H1 (cell line): ENCODE data around the gene ZNF182. TPM values are rescaled to one million over a fixed set of nuclear protein-coding genes. Genes with fewer than 3 reads are reported as not detected.
"Not testable (repeated sequence)": the region's sequence is repeated elsewhere in the genome, so short reads cannot be mapped to it uniquely, and the experiment has no call there.

Experiments used
- CTCF ChIA-PET: fragments of 300-600 bp; sonication (Branson Sonifier 250); formaldehyde crosslinking; loops from one replicate; lab custom pipeline; 2021; ENCODE audit not compliant: partially characterized antibody; lab: Charles Lee
- POLR2A ChIA-PET: fragments of 300-600 bp; sonication (Branson Sonifier 250); formaldehyde crosslinking; loops from one replicate; lab custom pipeline; 2021; ENCODE audit warnings: inconsistent platforms; ENCODE audit not compliant: partially characterized antibody; lab: Charles Lee
- DNase-seq, 2 experiments: peaks; one replicate each; pipeline versions ENCODE4 v3.0.0 to v3.0.0-alpha.2; 2010 to 2022; ENCODE audit warnings: low spot score in 2 of 2, low read depth in 1 of 2, mixed read lengths in 1 of 2
- FAIRE-seq: peaks from 2 replicates; lab custom pipeline; 2011; peaks lifted over from hg19 to GRCh38; lab: Jason Lieb, UNC
- H2AFZ ChIP-seq: 2 replicates; pipeline ENCODE4 v1.8.1; 2012; ENCODE audit warnings: low read length, inconsistent platforms
- H2AK5ac ChIP-seq: 2 replicates; pipeline ENCODE4 v1.6.1; 2013; ENCODE audit warnings: low read depth, low read length
- H2BK120ac ChIP-seq: replicated peaks from 2 replicates; pipeline ENCODE3; 2013; ENCODE audit warnings: low read depth, low read length, inconsistent platforms
- H2BK12ac ChIP-seq: 2 replicates; pipeline ENCODE4 v1.6.1; 2013; ENCODE audit warnings: low read depth, low read length
- H2BK15ac ChIP-seq: 2 replicates; pipeline ENCODE4 v1.6.1; 2013; ENCODE audit warnings: low read length
- H2BK20ac ChIP-seq: 2 replicates; pipeline ENCODE4 v1.6.1; 2013; ENCODE audit warnings: low read length
- H2BK5ac ChIP-seq: 2 replicates; pipeline ENCODE4 v1.6.1; 2013; ENCODE audit warnings: low read depth, low read length
- H3K14ac ChIP-seq: 2 replicates; pipeline ENCODE4 v1.6.1; 2013; ENCODE audit warnings: inconsistent platforms; ENCODE audit not compliant: insufficient read length
- H3K18ac ChIP-seq: 2 replicates; pipeline ENCODE4 v1.6.1; 2013; ENCODE audit warnings: low read length; ENCODE audit errors: extremely low read depth
- H3K23ac ChIP-seq: 2 replicates; pipeline ENCODE4 v1.6.1; 2013; ENCODE audit warnings: inconsistent platforms; ENCODE audit not compliant: insufficient read length
- H3K23me2 ChIP-seq: 2 replicates; pipeline ENCODE4 v1.6.1; 2013; ENCODE audit warnings: low read depth, low read length
- H3K27ac ChIP-seq: 2 replicates; pipeline ENCODE4 v1.6.1; 2011; ENCODE audit warnings: low read depth, low read length, inconsistent platforms
- H3K27me3 ChIP-seq, 4 experiments: replicated peaks in 1 of 4; 1 replicate in 1 of 4; 2 replicates in 3 of 4; pipeline versions ENCODE4 v1.6.1 to v1.8.1; 2011 to 2013; ENCODE audit warnings: low read length in 3 of 4, mild to moderate bottlenecking in 3 of 4, inconsistent platforms in 2 of 4, mixed read lengths in 2 of 4, moderate library complexity in 1 of 4; ENCODE audit not compliant: control insufficient read depth in 3 of 4, insufficient read depth in 3 of 4; ENCODE audit errors: extremely low read depth in 1 of 4
- H3K36me3 ChIP-seq, 4 experiments: 2 replicates each; pipeline versions ENCODE4 v1.6.1 to v1.8.1; 2011 to 2013; ENCODE audit warnings: mild to moderate bottlenecking in 4 of 4, low read length in 3 of 4, moderate library complexity in 2 of 4, control low read depth in 1 of 4, inconsistent platforms in 1 of 4; ENCODE audit not compliant: insufficient read depth in 4 of 4, control insufficient read depth in 2 of 4
- H3K4ac ChIP-seq: replicated peaks from 2 replicates; pipeline ENCODE3; 2013; ENCODE audit warnings: low read length, low read depth, mixed read lengths, inconsistent platforms; ENCODE audit not compliant: insufficient read length
- H3K4me1 ChIP-seq, 4 experiments: replicated peaks in 1 of 4; 1 replicate in 1 of 4; 2 replicates in 3 of 4; pipeline versions ENCODE4 v1.6.1 to v1.8.1; 2011 to 2013; ENCODE audit warnings: low read length in 3 of 4, inconsistent platforms in 2 of 4, mixed read lengths in 1 of 4; ENCODE audit not compliant: insufficient read depth in 4 of 4, control insufficient read depth in 3 of 4
- H3K4me2 ChIP-seq, 2 experiments: 2 replicates each; pipeline versions ENCODE4 v1.6.1 to v1.8.1; 2011 to 2013; ENCODE audit warnings: low read depth in 2 of 2, low read length in 2 of 2, control low read depth in 1 of 2, inconsistent platforms in 1 of 2, mild to moderate bottlenecking in 1 of 2; ENCODE audit not compliant: insufficient read depth in 1 of 2
- H3K4me3 ChIP-seq, 4 experiments: fragments of 200-600, 300-600 bp in 1 of 4; sonication (generic), shearing (Covaris generic), sonication (Bioruptor Twin) in 1 of 4; 2 replicates each; pipeline versions ENCODE4 v1.5.1 to v1.8.1; 2011 to 2016; ENCODE audit warnings: low read length in 4 of 4, low read depth in 3 of 4, control low read depth in 2 of 4, inconsistent platforms in 2 of 4, mild to moderate bottlenecking in 2 of 4, mixed read lengths in 1 of 4, moderate library complexity in 1 of 4; ENCODE audit not compliant: insufficient read depth in 2 of 4; ENCODE audit errors: extremely low read depth in 1 of 4
- H3K56ac ChIP-seq: replicated peaks from 2 replicates; pipeline ENCODE3; 2013; ENCODE audit warnings: low read depth, mild to moderate bottlenecking, mixed read lengths, low read length, inconsistent platforms; ENCODE audit not compliant: insufficient read length
- H3K79me1 ChIP-seq: 2 replicates; pipeline ENCODE4 v1.6.1; 2013; ENCODE audit warnings: low read depth, low read length, control low read depth
- H3K79me2 ChIP-seq, 2 experiments: 2 replicates each; pipeline versions ENCODE4 v1.6.1 to v1.8.1; 2012 to 2013; ENCODE audit warnings: low read length in 2 of 2, mild to moderate bottlenecking in 2 of 2, inconsistent platforms in 1 of 2; ENCODE audit not compliant: insufficient read depth in 2 of 2, control insufficient read depth in 1 of 2
- H3K9ac ChIP-seq, 4 experiments: replicated peaks in 1 of 4; 1 replicate in 1 of 4; 2 replicates in 3 of 4; pipeline versions ENCODE4 v1.6.1 to v1.8.1; 2011 to 2013; ENCODE audit warnings: low read depth in 3 of 4, low read length in 3 of 4, control low read depth in 2 of 4, mild to moderate bottlenecking in 2 of 4, moderate library complexity in 2 of 4, inconsistent platforms in 1 of 4; ENCODE audit errors: extremely low read depth in 1 of 4
- H3K9me3 ChIP-seq, 2 experiments: 2 replicates each; pipeline versions ENCODE4 v1.6.1 to v1.8.1; 2012 to 2013; ENCODE audit warnings: mild to moderate bottlenecking in 2 of 2, moderate library complexity in 2 of 2, control low read depth in 1 of 2, inconsistent platforms in 1 of 2, low read depth in 1 of 2, low read length in 1 of 2, mixed read lengths in 1 of 2; ENCODE audit not compliant: insufficient read depth in 2 of 2
- H4K20me1 ChIP-seq, 2 experiments: replicated peaks in 1 of 2; 2 replicates each; pipeline versions ENCODE3 to v1.8.1; 2011 to 2013; ENCODE audit warnings: inconsistent platforms in 2 of 2, low read length in 2 of 2, mild to moderate bottlenecking in 1 of 2; ENCODE audit not compliant: insufficient read depth in 2 of 2, control insufficient read depth in 1 of 2
- H4K5ac ChIP-seq: 2 replicates; pipeline ENCODE4 v1.6.1; 2013; ENCODE audit warnings: low read length, low read depth, mixed read lengths, inconsistent platforms; ENCODE audit not compliant: insufficient read length
- H4K8ac ChIP-seq: 2 replicates; pipeline ENCODE4 v1.8.0; 2013; ENCODE audit warnings: mild to moderate bottlenecking, moderate library complexity, low read length, inconsistent platforms; ENCODE audit not compliant: insufficient read depth; ENCODE audit errors: extremely low read depth
- H4K91ac ChIP-seq: replicated peaks from 2 replicates; pipeline ENCODE3; 2013; ENCODE audit warnings: low read length, mixed read lengths, inconsistent platforms; ENCODE audit not compliant: insufficient read length
- WGBS, 2 experiments: shearing (Covaris generic) in 1 of 2; methylation state at CpG; one replicate each; pipeline versions ENCODE4 v1.1.6 to v1.1.7; 2013 to 2015; ENCODE audit warnings: low lambda C conversion rate in 2 of 2, mixed read lengths in 2 of 2, inconsistent platforms in 1 of 2, low coverage in 1 of 2, missing lambda C conversion rate in 1 of 2; ENCODE audit not compliant: insufficient replicate concordance in 2 of 2, insufficient coverage in 1 of 2, insufficient read length in 1 of 2; ENCODE audit errors: extremely low coverage in 1 of 2, missing lambda C conversion rate in 1 of 2; 5-methylcytosine and 5-hydroxymethylcytosine counted together
- polyA plus RNA-seq, 7 experiments: library from polyadenylated mRNA; depleted of rRNA in 3 of 7; stranded (reverse) in 5 of 7; unstranded in 2 of 7; fragments of >200 nt in 5 of 7; fragments of 200-250 nt in 2 of 7; gene quantifications; 1 replicate in 5 of 7; 2 replicates in 1 of 7; 4 replicates in 1 of 7; pipeline versions ENCODE4 v1.2.1 to v1.2.3, GENCODE V29; 2011 to 2013; ENCODE audit warnings: missing spikeins in 2 of 7, mixed read lengths in 2 of 7
- total RNA-seq: library from RNA; stranded (reverse); fragmentation: NEBNext Ultra II Directional; extraction: Animal tissue kit (Norgen Biotek cat#: 25700); gene quantifications from 2 replicates; pipeline ENCODE4 v1.2.1, GENCODE V29; 2021
- TF ChIP-seq, protein P1 (sequence below): IDR thresholded peaks from 2 replicates; pipeline ENCODE4 v1.6.1; 2012; ENCODE audit warnings: inconsistent platforms

The ZNF182 gene
- total and polyA plus RNA-seq, 2 of the 8 experiments (the other 6 are each of a cell fraction or from before 2014, with no cell fraction given), result 1.3 to 8.2 TPM

DNA sequence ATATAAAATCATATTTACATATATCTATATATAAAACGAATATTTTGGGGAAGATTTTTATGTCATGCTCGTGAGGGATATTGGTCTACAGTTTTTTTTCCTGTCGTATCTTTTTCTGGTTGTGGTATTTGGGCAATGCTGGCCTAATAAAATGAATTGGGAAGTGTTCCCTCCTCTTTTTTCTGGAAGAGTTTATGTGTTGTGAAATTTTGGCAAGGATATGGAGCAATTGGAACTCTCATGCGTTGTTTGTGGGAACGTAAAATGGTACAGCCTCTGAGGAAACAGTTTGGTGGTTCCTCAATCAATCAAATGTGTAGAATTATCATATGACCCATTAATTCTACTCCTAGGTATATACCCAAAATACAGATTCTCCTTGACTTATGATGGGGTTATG is 69.8 kb downstream of the ZNF182 start:
- Histone ChIP-seq H3K4me1 (no peaks in the 10 kb centered on the region), H3K9me3 (no peaks in the 10 kb centered on the region), H3K4ac (no peak overlapping the region), H4K5ac (no peak overlapping the region), H2BK120ac (no peak overlapping the region), H2BK15ac (no peak overlapping the region), H4K8ac (no peak overlapping the region), H4K91ac (no peak overlapping the region), H3K4me2 (no peak overlapping the region), H3K79me2 (no peaks in the 10 kb centered on the region), H3K23me2 (no peaks in the 10 kb centered on the region), H3K79me1 (no peaks in the 10 kb centered on the region), H2AK5ac (no peak overlapping the region), H2BK20ac (no peak overlapping the region), H2AFZ (no peak overlapping the region), H3K4me3 (no peak overlapping the region), H3K14ac (no peak overlapping the region), H3K18ac (no peak overlapping the region), H3K56ac (no peak overlapping the region), H4K20me1 (no peaks in the 10 kb centered on the region), H3K23ac (no peak overlapping the region), H3K36me3 (no peaks in the 10 kb centered on the region), H3K27me3 (no peaks in the 10 kb centered on the region), H3K27ac (no peak overlapping the region), H2BK5ac (no peak overlapping the region), H3K9ac (no peak overlapping the region), H2BK12ac (no peak overlapping the region)
- 80% methylated on average over 5 of the region's 5 CpGs; no CpG with 5 or more reads in 1 of the 2 experiments for WGBS, 2 experiments
- TF ChIP-seq, protein P1, sequence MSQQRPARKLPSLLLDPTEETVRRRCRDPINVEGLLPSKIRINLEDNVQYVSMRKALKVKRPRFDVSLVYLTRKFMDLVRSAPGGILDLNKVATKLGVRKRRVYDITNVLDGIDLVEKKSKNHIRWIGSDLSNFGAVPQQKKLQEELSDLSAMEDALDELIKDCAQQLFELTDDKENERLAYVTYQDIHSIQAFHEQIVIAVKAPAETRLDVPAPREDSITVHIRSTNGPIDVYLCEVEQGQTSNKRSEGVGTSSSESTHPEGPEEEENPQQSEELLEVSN, result no peak
- DNase-seq (no peak), FAIRE-seq (no peak)
- POLR2A ChIA-PET, result no interaction called here
- CTCF ChIA-PET, result no interaction called here

GRCh38 chrX:47931970-47932369 is 71.8 kb downstream of the ZNF182 start:
- CTCF ChIA-PET, result interaction anchor here (0.8 kb wide), 1 partner anchor 94 kb away, joined by 3 read pairs; no protein-coding TSS in a partner anchor
- POLR2A ChIA-PET, H3K23me2 ChIP-seq, H3K4me2 ChIP-seq, H2AFZ ChIP-seq, H3K23ac ChIP-seq, H3K9ac ChIP-seq, H2BK15ac ChIP-seq, H3K56ac ChIP-seq, H4K20me1 ChIP-seq, H3K79me2 ChIP-seq, H3K18ac ChIP-seq, H3K14ac ChIP-seq, H3K4me3 ChIP-seq, H3K79me1 ChIP-seq, H4K5ac ChIP-seq, H3K9me3 ChIP-seq, DNase-seq, H2BK120ac ChIP-seq, FAIRE-seq, H4K91ac ChIP-seq, H3K36me3 ChIP-seq, H2AK5ac ChIP-seq, H3K27me3 ChIP-seq, H3K4ac ChIP-seq, H4K8ac ChIP-seq, H2BK20ac ChIP-seq, H2BK12ac ChIP-seq, H3K4me1 ChIP-seq, H3K27ac ChIP-seq, H2BK5ac ChIP-seq: not testable (repeated sequence)
- 96% methylated on average over 3 of the region's 3 CpGs; no CpG with 5 or more reads in 1 of the 2 experiments for WGBS, 2 experiments
